T-helper 2 cell (primary cell): ENCODE data around the gene SKP1.

ENCODE experiments used
- DNase-seq, 5 experiments: peaks; one replicate each; pipeline versions ENCODE4 v3.0.0 to v3.0.0-alpha.2; 2012 to 2022

The SKP1 gene

DNA sequence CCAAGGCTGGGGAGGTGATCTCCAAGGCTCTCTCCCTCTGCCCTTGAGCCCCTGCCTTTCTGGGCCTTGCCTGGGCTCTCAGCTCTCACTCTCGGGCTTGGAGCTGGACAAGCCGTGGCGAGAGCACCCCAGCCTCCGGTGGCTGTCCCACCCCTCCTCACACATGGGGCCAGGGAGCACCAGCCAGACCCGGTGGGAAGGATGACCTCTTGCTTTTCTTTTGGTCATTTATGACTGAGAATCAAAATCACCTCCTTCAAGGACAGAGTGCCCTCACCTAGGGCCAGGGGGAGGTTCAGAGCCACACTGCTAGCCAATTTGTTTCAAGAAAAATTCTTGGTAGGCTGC lies 48.1 kb downstream of the SKP1 start:
- no peak for DNase-seq

DNA sequence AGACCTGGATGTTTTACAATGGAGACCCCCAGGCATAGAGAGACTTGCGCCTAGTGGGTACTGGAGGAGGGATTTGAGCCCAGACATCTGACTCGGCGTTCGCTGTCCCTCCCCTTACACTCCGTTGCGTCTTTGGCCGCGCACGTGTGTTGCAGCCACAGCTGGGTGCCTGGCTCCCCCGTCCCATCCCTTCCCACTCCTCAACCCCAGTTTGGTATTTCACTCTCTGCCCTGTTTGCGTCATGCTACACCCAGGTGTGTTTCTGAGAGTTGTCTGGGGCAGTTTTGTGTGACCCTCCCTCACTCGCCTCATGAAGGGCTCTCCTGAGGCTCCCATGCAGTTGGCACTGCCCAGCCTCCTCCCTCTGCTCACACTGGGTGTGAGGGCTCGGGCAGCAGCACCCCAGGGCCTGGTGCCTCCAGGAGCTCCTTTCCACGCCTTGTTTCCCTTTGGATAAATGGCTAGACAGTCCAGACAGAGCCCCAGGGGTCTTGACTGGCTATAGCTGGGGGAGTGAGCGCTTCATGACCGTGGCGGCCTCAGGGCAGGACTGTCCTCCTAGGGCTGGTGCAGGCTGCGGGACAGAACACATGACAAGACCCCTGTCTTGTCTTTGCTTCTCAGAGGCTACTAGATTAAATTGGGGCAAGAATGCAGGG lies 48.6 kb downstream of the SKP1 start:
- no peak for DNase-seq

DNA sequence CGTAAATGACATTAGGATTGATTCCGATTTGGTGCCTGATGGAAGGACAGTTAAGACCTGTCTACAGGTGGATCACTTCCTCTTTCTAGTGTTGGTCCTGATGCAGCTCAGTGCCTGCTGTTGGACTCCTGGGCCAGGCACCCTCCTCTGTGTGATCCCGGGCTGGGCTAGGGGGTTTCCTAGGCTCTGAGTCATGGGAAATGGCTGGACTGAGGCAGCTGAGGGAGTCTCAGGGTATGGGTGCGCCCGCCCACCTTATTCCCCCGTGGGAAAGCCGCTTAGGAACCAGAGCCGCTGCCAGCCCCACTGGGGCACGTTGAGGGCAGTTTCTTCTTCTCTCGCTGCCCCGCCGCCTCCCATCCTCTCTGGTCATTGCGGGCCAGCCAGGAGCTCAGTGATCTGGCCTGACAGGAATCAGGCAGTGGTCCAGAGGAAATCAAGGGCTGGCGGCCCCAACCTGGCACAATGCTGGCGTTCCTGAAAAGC lies 49.3 kb downstream of the SKP1 start:
- DNase-seq: peak in 4 of 5 experiments; percentile 32 to 56 (median 44)

DNA sequence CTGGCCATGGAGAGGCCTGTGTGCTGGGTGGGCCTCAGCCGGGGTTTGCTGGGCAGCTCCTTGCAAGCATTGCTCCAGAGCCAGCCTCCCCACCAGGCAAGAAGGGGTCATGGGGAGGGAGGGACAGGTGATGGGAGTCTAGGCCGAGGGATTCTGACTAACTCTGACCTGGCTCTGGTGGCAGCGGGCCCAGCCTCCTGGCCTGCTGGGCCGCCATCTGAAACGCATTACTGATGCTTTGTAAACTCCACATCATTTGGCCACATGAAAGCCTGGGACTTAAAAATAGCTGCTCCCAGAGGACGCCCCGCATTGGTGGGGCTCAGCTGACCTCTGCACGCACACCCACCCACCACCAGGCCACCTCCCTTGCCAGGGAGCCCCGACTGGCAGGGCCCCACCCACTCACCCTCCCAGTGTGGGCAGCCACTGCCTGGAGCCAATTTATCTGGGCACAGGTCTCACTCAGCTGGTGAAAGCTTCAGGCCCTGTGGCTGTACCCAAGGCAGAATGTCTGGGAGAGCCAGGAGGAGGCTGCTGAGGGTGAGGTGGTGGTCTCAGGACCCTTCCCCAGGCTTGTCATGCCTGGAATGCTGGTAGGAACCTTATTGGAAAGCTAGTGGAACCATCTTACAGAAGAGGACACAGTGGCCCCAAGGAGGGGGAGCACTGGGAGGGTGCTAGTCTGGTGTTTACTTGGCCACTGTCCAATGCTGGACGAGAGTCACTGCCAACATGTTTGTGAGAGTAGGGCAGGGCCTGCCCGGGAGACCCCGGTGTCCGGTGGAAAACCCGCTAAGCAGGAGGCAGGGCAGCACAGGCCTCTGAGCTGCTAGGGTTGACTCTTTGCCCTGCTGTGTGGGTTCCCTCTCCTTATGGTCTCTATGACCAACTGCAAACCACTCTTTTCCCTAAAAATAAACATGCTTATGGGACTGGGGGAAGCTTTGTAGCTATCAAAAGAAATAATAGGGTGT lies 51.4 kb downstream of the SKP1 start:
- no peak for DNase-seq

DNA sequence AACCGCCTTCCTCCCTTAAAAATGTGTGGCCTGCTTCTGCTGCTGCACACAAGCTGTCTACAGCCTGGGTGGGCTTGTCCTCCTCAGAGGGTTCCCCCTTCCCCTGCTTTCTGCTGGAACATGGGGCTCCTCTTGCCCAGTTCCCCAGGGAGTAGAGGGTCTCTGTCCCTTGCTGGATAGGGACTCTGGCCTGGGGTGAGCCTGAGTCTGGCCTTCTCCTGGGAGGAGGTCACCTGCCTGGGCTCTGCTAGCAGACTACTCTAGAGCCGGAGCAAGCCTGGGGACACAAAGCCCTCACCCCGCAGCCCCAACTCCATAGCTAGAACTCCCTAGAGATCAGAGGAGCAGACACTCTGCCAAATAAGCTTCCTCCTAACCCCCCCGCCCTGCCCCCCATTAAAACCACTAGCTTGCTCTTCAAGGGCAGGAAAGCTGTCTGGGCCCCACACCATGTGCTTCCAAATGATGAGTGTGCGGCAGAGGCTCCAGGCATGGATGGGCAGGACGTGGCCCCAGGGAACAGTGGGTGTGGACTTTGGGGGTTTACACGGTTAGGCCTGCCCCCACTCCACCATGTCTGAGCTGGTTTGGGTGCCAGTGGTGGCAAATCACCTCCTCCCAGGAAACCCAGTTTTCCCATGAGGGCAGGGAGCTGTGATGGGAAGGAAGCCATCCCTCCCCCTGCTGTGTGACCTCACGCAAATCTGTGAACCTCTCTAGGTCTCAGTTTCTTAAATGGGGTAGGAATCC lies 52.3 kb downstream of the SKP1 start:
- DNase-seq: peak in 2 of 5 experiments; percentile 47 to 65

DNA sequence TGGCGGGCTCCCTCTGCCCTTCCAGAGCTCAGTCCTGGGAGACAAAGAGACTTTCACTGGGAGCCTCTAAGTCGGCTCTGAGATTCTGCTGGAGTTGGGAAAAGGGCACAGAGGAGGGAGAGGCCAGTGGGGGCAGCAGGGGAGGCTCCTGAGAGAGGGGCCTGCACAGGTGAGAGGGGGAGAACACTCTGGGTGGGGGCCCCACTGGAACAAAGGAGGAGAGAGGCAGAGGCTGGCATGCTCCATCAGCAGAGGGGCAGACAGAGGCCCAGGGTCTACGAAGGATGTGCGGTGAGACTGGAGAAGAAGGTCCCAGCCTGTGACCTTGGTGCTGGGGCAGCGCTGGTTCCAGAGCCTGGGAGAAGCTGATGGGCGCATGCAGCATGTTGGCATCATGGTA lies 53.4 kb downstream of the SKP1 start:
- DNase-seq: no peak

DNA sequence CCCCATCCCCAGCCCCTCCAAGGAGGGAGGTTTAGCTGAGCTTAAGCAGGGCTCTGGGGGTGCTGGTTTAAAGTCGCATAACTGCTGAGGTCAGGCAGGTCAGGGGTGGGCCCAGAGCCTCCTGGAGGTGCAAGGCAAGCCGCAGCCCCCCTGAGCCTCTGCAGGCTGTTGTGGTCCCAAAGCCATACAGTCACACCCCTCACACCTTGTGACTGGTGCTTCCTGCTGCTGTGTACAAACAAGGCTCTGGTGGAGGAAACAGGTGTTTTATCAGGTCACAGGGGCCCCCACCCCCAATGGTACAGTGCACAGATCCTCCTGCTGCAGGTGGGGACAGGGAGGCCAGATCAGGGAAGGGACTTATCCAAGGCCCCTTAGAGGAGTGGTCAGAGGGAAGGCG lies 54.2 kb downstream of the SKP1 start:
- peak in 3 of 5 experiments; percentile 50 to 90 (median 62) for DNase-seq

DNA sequence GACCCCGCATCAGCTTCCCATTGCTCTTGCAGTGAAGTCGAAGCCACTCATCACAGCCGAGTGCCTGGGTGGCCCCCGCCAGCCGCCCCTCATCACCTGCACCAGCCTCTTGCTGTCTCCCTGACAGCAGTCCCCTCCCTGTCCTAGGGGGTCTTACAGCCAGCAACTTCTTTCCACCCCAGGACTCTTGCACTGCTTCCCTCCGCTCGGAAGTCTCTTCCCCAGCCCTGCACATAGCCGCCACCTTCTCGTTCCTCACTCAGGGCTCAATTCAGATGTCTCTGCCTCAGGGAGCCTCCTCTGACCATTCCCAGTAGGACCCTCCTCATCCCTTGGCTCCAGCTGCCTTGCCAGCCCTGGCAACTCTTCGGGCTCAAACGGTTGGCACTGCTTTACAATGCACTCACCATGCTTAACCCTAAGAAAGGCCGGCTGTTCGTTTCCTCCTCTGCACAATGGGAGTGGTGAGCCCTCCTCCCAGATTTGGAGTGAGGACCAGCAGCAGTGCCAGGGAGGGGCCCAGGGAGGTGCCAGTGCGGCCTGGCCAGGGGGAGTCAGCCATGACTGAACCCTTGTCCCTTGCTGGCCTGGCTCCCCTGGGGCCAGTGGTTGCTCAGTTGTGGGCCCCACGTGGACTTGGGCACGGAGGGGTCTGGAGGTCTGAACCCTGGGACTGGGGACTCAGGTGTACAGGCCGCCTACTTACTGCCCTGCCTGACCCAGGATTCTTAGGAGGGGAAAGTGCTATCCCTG lies 56.2 kb downstream of the SKP1 start:
- no peak for DNase-seq

DNA sequence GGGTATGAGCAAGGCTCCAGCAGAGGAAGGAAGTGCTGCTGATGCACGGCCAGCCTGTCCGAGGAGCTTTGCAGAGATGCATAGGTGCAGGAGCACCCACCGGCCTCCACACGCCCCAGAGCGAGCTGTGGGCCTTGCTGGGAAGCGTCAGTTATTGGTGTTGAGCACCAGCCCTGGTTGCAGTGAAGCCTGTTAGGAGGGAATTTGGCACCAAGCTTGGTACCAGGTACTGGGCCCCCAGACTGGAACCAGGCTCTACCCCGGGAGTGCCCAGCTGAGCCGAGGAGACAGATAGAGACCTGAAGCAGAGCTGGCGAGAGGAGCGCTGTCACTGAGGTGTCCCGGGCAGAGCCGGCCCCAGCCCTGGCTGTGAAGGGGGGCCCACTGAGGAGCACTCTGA lies 57.0 kb downstream of the SKP1 start:
- no peak for DNase-seq

DNA sequence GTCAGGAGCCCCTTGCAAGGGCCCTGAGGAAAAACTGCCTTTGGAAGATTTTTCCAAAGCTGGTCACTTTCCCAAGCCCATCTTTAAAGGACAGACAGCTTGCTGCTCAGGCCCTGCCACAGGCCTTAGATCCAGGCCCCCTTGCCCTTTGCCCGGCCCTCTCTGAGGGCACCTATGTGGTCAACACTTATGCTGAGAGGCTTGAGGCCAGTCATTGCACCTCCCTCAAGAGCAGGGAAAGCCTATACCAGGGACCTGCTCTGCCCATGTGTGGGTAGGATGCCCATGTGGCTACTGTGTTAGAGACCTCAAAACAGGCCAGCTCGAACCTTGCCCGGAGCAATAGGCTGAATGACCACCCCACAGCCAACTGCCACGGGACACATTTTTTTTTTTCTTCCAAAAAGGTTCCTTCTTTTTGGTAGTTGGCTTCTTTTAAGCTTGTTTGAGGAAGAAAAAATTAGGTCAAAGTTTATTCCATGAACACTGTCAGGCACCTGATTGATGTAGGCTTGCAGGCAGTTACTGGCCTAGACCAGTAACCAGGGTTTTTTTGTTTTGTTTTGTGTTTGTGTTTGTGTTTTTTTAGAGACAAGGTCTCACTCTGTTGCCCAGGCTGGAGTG lies 58.4 kb downstream of the SKP1 start:
- no peak for DNase-seq

DNA sequence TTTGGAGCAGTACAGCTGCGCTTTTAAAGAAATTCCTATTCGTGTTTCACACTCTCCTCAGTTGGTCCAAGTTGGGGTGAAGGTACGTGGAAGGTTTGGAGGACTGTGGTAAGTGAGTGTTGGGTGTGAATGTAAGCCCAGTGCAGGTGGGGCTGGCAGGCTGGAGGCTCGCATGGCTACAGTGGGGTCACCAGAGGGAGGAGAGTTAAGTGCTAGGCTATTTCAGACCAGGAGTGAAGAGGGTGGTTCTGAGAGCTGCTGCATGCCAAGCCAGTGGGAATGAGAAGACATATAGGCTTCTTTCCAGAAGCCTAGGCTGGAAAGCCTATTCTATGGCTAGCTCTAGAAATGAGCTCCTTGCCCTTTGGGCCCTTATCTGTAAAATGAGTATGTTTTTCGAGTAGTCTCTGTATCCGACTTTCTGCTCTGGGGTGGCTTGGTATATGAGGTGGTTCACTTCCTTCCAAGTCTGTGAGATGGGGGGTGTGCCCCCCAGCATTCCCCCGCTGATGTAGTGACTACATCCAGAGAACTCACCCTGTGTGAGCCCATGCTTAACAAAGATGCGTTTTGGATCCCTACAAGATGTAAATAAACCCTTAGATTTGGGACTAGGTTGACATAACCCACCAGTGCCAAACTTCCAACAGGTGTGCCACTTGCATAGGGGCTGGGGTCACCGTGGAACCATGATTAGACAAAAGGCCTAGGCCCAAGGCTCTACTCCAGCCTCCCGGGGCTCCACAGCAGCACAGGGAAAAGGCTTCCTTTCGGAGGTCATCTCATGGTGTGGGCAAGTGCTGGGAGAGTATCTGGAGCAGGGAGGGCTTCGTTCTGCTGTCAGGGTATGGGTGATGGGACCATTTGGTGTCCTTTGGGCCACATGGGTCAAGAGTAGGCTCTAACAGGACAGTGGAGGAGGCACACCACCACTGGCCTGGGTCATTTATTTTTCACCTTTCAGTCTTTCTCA lies 59.7 kb downstream of the SKP1 start:
- no peak for DNase-seq

DNA sequence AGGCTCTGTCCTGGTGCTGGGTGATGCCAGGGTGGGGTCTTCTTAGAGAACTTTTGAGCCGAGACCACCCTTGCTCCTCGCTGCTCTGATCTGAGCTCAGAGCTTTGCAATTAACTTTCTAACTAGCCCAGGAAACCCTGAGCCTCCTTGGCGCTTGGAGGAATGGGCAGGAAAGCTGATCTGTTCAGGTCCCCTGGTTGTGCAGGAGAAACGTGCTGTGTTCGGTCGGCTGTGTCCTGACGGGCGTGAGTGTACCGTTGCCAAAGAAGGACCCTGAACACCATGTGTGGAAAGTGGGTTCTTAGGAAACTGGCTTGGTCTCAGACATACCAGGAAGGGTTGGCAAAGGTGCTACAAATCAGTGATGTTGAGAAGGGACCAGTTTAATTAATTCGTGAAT lies 60.5 kb downstream of the SKP1 start:
- no peak for DNase-seq

DNA sequence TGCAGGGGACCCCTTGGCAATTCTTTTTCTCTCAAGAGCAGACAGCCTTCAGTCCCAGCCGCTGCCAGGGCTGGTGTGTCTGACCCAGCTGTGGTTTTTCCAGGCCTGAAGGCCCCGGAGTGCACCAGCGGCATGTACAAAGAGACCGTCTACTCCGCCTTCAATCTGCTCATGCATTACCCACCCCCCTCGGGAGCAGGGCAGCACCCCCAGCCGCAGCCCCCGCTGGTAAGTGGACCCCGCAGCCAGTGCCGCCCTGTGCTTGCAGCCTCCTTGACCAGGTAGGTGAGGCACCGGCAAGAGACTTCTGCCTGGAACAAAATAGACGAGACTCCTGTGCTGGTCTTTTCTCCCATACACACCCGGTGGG lies 61.0 kb downstream of the SKP1 start:
- DNase-seq: no peak

DNA sequence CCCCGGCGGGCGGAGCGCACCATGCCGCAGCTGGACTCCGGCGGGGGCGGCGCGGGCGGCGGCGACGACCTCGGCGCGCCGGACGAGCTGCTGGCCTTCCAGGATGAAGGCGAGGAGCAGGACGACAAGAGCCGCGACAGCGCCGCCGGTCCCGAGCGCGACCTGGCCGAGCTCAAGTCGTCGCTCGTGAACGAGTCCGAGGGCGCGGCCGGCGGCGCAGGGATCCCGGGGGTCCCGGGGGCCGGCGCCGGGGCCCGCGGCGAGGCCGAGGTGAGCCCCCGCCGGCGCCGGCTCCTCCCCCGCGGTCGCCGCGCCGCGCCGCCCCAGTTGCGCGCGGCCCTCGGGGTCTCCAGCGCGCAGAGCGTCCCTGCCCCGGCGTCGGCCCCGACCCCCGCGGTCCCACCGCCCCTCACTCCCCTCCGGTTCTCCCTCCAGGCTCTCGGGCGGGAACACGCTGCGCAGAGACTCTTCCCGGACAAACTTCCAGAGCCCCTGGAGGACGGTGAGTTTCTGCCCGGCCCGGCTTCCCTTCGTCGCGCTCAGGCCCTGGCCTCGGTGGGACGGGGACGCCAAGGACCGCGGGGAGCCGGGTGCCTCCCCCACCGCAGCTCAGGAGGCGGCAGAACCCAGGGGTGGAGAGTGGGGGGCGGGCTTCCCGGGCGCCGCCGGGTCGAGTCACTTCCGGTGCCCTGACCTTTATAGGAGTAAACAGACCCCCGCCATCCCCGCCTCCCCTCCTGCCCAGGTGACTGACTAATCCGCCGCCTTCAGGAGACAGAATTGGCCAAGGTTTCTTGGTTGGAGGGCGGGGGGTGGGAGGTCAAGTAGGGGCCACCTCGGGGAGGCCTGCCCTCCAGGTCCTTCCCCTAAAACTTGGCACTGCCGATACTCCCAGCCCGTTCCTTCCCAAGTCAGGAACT lies 61.6 kb downstream of the SKP1 start:
- DNase-seq: peak in 3 of 5 experiments; percentile 59 to 75 (median 62)

DNA sequence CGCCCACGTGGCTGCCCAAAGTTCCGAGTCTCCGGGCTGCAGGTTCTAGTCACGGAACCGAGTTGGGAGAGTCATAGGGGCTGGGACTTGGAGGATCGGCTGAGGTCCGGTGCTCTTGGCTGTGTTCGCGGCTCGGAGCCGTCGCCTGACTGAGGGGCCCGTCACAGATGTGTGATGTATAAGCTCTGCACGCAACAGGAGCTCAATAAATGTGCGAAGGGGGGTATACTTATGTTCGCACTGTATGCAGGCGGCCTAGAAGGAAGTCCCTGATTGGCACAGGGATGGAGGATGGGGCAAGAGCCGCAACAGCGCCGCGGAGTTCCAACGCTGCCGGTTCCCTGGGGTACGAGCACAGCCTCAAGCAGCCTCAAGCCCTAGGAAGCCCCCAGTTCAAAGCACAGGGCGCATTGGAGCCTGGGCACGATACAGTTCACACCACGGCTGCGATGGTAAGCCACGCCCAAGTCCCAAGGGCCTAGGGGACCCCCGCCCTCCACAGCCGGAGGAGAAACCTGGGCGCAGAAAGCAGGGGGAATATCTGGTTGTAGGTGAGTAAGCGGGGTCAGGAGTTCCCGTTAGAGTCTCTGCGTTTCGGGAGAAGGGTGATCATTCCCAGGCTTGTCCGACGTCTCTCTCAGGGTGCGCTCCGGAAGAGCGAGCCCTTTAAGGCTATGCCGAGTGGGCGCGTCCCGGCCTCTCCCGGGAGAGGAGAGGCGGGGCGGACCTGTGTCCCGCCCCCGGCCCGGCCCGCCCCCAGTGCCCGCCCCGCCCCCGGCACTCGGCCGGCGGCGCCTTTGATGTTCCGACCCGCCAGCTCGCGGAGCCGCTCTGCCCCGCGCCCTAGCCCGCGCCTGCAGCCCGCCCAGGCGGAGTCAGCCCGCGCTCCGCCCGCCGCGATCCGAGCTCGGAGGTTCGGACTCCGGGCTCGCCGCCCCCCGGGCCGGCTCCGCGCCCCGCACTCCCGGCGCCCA lies 62.6 kb downstream of the SKP1 start, which contains the start of gene TCF7:
TCF7 (plus strand) TSS at position 780 of the 974 bp plus-strand sequence. CDS start 226 bp downstream, outside the sequence.
- peak; percentile 55 to 76 (median 70) for DNase-seq

DNA sequence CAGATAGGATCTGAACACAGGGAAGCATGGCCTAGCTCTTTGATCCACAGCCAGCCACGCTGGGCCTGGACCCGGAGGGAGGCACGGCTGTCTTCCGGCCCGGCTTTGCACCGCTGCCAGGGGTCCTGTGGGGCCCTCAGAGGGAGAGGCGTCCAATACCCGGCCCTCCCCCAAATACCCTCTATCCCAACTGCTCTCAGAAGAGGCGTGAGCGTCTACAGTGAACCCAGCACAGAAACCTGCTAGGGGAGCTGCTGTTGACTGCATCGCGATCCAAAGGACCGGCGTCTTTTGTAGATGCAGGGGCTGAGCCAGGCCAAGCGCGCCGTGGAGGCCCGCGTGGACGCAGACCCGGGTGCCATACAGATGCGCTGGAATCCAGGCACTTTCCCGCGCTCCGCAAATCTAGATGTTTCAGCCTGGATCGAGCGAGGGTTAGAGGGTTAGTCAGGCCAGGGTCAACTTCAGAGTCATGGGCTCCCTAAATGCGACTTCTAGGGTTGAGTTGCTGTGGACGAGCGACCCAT lies 63.3 kb downstream of the SKP1 start:
- no peak for DNase-seq

DNA sequence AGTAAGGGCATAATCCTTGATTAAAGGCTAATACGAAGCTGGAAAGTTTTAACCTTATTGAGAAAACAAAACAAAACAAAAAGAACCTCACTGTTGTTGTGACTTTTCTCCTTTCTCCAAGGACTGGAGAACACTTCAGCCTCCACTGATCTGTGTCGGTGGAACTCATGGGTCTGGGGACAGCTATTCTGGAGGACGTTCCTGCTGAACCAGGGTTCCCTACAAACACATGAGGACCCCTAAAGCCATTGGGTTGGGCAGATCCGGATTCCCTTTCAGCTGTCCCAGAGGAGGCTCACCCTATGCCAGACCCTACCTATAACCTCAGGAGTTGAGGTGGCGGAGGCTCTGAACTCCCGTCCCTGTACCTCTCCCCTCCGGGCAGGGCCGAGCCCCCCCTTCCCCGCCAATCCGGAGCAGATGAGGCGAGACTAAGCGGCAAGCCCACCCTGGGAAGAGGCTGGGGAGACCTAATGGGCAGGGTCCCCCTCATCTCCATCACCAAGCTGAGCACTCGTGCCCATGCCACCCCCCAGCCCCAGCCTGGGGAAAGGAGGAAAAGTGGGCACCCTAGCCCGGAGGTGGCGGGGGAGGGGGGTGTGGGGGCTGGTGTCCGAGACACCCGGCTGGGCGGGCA lies 63.9 kb downstream of the SKP1 start:
- no peak for DNase-seq
